MCF 10A (cell line): ENCODE data around the gene C7orf57. TPM values are rescaled to one million over a fixed set of nuclear protein-coding genes. Genes with fewer than 3 reads are reported as not detected.

Experiments used
- BruUV-seq: library from RNA; stranded (reverse); fragments of 400-500 nt; replicated peaks from 2 replicates; lab custom pipeline; 2021; lab: Mats Ljungman, UMichigan
- CTCF ChIA-PET: fragments of 300-600 bp; sonication (Branson Sonifier 250); formaldehyde crosslinking; extraction: SDS; loops from one replicate; lab custom pipeline; 2021; ENCODE audit warnings: antibody characterized with exemption, inconsistent platforms; lab: Yijun Ruan, JAX
- POLR2A ChIA-PET: fragments of 300-600, 350-650 bp; sonication (Branson Sonifier 250); formaldehyde crosslinking; extraction: SDS; loops from one replicate; lab custom pipeline; 2020; ENCODE audit warnings: antibody characterized with exemption, inconsistent platforms; lab: Yijun Ruan, JAX
- DNase-seq: peaks from one replicate; pipeline ENCODE4 v3.0.0-alpha.2; 2018; ENCODE audit not compliant: unreplicated experiment
- H3K27ac Mint-ChIP-seq: one replicate; pipeline ENCODE4 v1.8.0; 2022; ENCODE audit warnings: mild to moderate bottlenecking, low read depth, mixed read lengths; ENCODE audit not compliant: unreplicated experiment
- H3K27me3 Mint-ChIP-seq: one replicate; pipeline ENCODE4 v1.8.0; 2022; ENCODE audit warnings: mixed read lengths; ENCODE audit not compliant: insufficient read depth, unreplicated experiment
- H3K36me3 Mint-ChIP-seq: one replicate; pipeline ENCODE4 v1.8.0; 2022; ENCODE audit warnings: mild to moderate bottlenecking, moderate library complexity, mixed read lengths; ENCODE audit not compliant: insufficient read depth, unreplicated experiment
- H3K4me1 Mint-ChIP-seq: one replicate; pipeline ENCODE4 v1.8.0; 2022; ENCODE audit warnings: mixed read lengths; ENCODE audit not compliant: insufficient read depth, unreplicated experiment
- H3K4me3 Mint-ChIP-seq: one replicate; pipeline ENCODE4 v1.8.0; 2022; ENCODE audit warnings: mild to moderate bottlenecking, moderate library complexity, mixed read lengths; ENCODE audit not compliant: unreplicated experiment
- H3K9me3 Mint-ChIP-seq: one replicate; pipeline ENCODE4 v1.8.0; 2022; ENCODE audit warnings: mixed read lengths; ENCODE audit not compliant: unreplicated experiment
- intact Hi-C: fragments of 100-400 bp; cut with micrococcal nuclease; formaldehyde crosslinking; loops from 2 replicates; pipeline ENCODE4 v1.14.1; 2022
- total RNA-seq: library from RNA; stranded (reverse); gene quantifications from 2 replicates; pipeline ENCODE4 v1.2.3, GENCODE V29; 2022
- TF ChIP-seq, protein P1 (sequence below): fragments of 200-600 bp; IDR thresholded peaks from one replicate; pipeline ENCODE4 v1.8.0; 2022; ENCODE audit warnings: antibody characterized with exemption, mild to moderate bottlenecking; ENCODE audit not compliant: unreplicated experiment

C7orf57 gene
- total RNA-seq, 1 experiment from 2014 or later = 0.37 TPM

DNA sequence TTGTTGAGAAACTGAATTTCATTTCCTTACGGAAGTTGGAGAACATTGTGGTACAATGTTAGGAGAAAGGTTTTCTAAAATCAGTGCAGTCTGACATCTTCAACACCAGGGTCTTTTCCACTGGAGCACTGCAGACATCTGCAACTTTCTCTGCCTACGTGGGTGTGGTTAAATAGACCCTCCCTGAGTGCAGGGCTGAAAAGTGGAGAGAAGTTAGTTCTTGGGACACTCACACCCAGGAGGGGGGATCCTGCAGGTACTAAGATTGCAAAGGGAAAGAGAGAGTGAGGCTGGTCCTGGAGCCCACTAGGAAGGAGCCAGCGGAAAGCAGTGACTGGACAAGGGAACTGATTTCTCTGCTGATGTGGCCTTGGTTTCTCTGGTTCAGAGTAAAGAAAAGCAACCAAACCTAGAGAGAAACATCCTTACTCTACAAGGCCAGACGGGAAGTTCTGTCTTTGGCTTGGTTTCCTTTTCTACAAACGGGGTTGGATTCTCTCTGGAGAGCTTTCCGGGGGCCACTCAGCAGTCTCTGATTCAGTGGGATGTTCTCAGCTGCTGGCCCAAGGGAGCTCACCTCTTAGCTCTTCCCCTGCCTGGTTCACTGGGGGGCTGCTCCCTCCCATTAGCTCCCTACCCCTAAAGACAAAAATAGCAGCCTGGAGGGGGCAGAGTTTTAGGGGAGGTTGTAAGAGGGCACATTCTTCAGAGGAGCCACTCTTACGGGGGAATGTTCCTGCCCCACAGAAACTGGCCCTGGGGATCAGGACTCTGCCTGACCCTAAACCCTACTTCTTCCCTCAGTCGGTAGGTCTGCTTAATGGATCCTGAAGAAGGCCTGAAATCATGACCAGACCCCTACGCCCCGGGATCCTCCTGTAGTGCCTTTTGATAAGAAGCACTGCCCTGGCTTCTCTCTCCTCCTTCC lies 56.4 kb downstream of the C7orf57 start:
- H3K27ac Mint-ChIP-seq = peak overlapping the region; percentile 2
- H3K36me3 Mint-ChIP-seq = peaks cover 45% of the 10 kb centered on the region
- no peak for DNase-seq
- TF ChIP-seq, protein P1, sequence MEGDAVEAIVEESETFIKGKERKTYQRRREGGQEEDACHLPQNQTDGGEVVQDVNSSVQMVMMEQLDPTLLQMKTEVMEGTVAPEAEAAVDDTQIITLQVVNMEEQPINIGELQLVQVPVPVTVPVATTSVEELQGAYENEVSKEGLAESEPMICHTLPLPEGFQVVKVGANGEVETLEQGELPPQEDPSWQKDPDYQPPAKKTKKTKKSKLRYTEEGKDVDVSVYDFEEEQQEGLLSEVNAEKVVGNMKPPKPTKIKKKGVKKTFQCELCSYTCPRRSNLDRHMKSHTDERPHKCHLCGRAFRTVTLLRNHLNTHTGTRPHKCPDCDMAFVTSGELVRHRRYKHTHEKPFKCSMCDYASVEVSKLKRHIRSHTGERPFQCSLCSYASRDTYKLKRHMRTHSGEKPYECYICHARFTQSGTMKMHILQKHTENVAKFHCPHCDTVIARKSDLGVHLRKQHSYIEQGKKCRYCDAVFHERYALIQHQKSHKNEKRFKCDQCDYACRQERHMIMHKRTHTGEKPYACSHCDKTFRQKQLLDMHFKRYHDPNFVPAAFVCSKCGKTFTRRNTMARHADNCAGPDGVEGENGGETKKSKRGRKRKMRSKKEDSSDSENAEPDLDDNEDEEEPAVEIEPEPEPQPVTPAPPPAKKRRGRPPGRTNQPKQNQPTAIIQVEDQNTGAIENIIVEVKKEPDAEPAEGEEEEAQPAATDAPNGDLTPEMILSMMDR = no peak
- POLR2A ChIA-PET = interaction anchor here (0.6 to 1.8 kb wide), 5 partner anchors 9 to 510 kb away, joined by 3 to 6 read pairs (median 5); no protein-coding TSS in a partner anchor
- intact Hi-C loops = no loop called here
- H3K9me3 Mint-ChIP-seq = no peaks in the 10 kb centered on the region
- no peaks in the 10 kb centered on the region for H3K27me3 Mint-ChIP-seq
- no TSS peak for BruUV-seq
- H3K4me3 Mint-ChIP-seq = peak overlapping the region; percentile 83
- H3K4me1 Mint-ChIP-seq = peaks cover 55% of the 10 kb centered on the region
- CTCF ChIA-PET = interaction anchor here (0.6 to 3.8 kb wide), 8 partner anchors 9 to 147 kb away, joined by 3 to 26 read pairs (median 5); no protein-coding TSS in a partner anchor

DNA sequence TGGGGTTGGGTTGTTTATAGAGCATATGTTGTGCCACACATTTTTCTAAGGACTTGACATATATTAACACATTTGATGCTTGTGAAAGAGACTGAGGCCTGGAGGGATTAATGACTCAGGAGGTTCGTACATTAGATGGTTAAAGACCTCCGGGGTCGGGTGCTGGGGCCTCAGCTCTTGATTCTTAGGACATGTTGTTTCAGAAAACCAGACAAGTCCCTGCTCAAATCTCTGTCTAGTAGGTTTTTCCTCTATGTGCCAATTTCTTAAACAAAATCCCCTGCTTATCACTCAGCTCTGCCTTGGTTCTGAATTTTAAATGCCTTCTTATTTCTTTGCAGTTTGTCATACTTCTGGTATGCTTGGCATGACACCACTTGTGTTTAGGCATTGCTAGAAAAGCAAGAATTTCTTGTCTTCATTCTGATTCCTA lies 59.5 kb downstream of the C7orf57 start:
- ChIA-PET POLR2A (interaction anchor here (0.8 to 1.1 kb wide), 2 partner anchors 9 to 14 kb away, joined by 3 to 4 read pairs; no protein-coding TSS in a partner anchor), CTCF (interaction anchor here (0.5 to 2.7 kb wide), 4 partner anchors 12 to 829 kb away, joined by 5 to 24 read pairs (median 10); no protein-coding TSS in a partner anchor)
- intact Hi-C loops = no loop called here
- Mint-ChIP-seq H3K9me3 (no peaks in the 10 kb centered on the region), H3K36me3 (peaks cover 71% of the 10 kb centered on the region), H3K27ac (peak overlapping the region; percentile 87), H3K4me3 (peak overlapping the region; percentile 17), H3K27me3 (no peaks in the 10 kb centered on the region), H3K4me1 (peaks cover 63% of the 10 kb centered on the region)
- TF ChIP-seq, protein P1 = no peak
- BruUV-seq = no TSS peak
- DNase-seq = peak; percentile 42

DNA sequence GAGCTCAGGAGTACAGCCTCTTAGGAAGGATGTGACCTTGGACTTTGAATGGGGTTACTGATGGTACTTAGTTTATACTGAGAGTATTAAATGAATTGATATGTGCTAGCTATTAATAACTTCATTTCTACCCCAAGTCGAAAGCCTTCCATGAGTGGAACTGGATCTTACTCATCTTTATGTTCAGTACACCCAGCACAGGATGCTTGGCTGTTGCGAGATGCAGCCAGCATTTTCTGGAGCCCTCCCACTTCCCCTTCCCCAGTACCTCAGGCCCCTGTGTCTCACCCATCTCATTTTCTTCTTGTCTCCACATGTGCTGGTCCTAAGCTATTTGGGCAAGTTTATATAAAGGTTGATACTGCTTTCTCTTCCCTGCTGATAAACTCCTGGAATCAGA lies 60.9 kb downstream of the C7orf57 start:
- no peak for DNase-seq
- H3K4me3 Mint-ChIP-seq = no peak overlapping the region
- TF ChIP-seq, protein P1 = no peak
- CTCF ChIA-PET = interaction anchor here (0.6 to 2.7 kb wide), 9 partner anchors 11 to 830 kb away, joined by 3 to 24 read pairs (median 4); no protein-coding TSS in a partner anchor
- POLR2A ChIA-PET = interaction anchor here (1.1 kb wide), 1 partner anchor 11 kb away, joined by 7 read pairs; no protein-coding TSS in a partner anchor
- intact Hi-C loops = no loop called here
- H3K4me1 Mint-ChIP-seq = peaks cover 53% of the 10 kb centered on the region
- no TSS peak for BruUV-seq
- peaks cover 76% of the 10 kb centered on the region for H3K36me3 Mint-ChIP-seq
- H3K27me3 Mint-ChIP-seq = no peaks in the 10 kb centered on the region
- peak overlapping the region; percentile 57 for H3K27ac Mint-ChIP-seq
- no peaks in the 10 kb centered on the region for H3K9me3 Mint-ChIP-seq
